ENCODE data around the gene HACL1.

Gene HACL1

GRCh38 chr3:15522016-15522415, 79.4 kb downstream of the HACL1 start:
- DNase-seq, result no peak

DNA sequence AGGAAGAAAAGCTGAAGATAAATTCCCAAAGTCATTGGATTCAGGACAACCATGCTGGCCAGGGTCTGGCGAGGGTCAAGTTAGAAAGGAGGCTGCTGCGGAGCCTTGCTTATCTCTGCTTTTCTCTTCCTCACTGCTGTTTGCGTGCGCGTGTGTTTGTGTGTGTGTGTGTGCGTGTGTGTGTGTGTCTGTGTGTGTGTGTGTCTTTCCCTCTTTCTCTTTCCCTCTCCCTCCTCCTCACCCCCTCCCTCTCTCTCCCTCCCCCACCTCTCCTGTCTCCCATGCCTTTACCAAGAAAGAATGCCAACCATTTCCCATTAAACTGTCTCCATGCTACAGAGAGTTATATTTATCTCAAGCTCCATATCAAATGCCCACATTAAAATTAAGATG, 79.8 kb downstream of the HACL1 start, which contains the start of gene COLQ:
COLQ (minus strand) TSS at position 134 of the 393 bp plus-strand sequence; CDS start at position 53, 81 bp downstream.
- DNase-seq, result no peak

GRCh38 chr3:15520804-15521572, 80.4 kb downstream of the HACL1 start:
- DNase-seq, result no peak

GRCh38 chr3:15520185-15520584, 81.2 kb downstream of the HACL1 start:
- DNase-seq, result no peak

DNA sequence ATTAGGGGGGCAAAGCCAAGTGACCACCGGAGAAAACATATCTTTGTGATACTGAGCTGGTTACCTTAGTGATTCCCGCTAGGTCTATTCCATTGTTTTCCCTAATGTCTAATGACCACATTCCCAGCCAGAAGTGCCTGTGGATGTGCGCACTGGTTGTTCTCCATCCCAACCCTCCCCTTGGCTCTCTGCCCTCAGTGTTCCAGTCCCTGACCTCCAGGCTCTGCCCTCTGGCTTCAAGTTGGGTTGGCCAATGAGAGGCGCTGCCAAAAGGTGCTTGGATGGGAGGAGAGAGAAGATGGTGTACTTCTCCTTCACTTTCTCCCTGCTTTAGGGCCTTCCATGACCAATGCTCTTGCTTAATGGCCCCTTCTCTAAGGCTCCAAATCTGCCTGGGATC, 82.3 kb downstream of the HACL1 start:
- no peak for DNase-seq

- DNase-seq, result no peak
Measured at GRCh38 chr3:15514663-15515340, 86.6 kb downstream of the HACL1 start.

DNA sequence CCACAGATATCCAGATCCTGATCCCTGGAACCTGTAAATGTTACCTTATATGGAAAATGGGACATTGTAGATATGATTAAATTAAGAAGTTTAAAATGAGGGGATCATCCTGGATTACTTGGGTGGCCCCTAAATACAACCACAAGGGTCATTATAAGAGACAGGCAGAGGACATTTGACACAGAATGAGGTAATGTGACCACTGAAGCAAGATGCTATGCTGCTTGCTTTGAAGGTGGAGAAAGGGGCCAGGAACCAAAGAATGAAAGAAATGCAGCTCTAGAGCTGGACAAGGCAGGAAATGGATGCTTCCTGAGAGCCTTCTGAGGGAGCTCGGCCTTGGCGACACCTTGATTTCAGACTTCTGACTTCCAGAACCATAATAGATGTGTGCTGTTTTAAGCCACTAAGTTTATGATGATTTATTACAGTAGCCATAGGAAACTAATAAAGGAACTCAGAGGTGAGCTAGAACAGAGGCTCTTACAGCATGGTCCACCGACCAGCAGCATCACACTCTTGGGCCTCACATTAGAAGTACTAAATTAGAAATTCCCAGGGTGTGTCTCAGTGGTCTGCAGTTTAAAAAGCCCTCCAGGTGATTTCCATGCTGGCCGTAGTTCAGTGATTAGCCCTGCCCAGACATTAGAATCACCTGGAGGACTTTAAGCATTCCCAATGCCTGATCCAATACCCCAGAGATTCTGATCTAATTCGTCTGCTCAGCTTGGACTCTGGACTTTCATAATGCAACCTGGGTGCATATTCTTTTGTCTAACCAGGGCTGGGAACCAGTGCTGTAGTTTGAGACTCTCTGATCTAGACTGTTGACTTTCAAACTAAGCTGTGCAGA, 87.3 kb downstream of the HACL1 start:
- no peak for DNase-seq

DNA sequence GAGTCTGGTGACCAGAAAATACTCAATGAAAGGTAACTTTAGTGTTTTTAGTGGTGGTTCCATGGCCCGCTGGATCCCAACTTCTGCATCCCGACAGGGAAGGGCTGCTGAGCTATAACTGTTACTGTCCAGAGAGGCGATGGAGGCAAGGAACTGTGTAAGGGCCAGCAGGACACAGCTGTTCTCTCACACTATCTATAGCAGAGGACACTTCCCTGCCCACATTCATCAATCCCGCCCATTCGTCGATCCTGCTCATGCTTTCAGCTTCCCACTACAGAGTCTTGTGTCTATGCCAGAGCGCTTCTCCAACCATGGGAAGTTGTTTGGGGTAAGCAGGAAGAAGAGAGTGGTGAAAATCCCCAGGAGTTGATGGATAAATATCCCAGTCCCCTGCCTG, 88.3 kb downstream of the HACL1 start:
- no peak for DNase-seq

- peak; percentile 76 for DNase-seq
Measured at GRCh38 chr3:15512166-15512565, 89.2 kb downstream of the HACL1 start.

- DNase-seq, result no peak
Measured at GRCh38 chr3:15511156-15511555, 90.2 kb downstream of the HACL1 start.
